GM12864 (cell line): ENCODE data around the gene PREP.
"Not testable (repeated sequence)": the region's sequence is repeated elsewhere in the genome, so short reads cannot be mapped to it uniquely, and the experiment has no call there.

Experiments
- DNase-seq: peaks from one replicate; pipeline ENCODE4 v3.0.0-alpha.2; 2011; ENCODE audit warnings: low read depth
- H3K4me3 ChIP-seq: 2 replicates; pipeline ENCODE4 v1.5.1; 2011; ENCODE audit warnings: mild to moderate bottlenecking, low read depth, low read length, control low read depth
- CTCF ChIP-seq: IDR thresholded peaks from 2 replicates; pipeline ENCODE4 v1.5.1; 2011; ENCODE audit warnings: low read depth, mild to moderate bottlenecking, moderate library complexity, low read length, control low read depth, inconsistent platforms; ENCODE audit errors: missing control alignments

The PREP gene

GRCh38 chr6:105251689-105252088 lies 151.2 kb downstream of the PREP start:
- TF ChIP-seq CTCF: no peak

GRCh38 chr6:105250533-105250932 lies 152.3 kb downstream of the PREP start:
- no peak overlapping the region for H3K4me3 ChIP-seq
- no peak for TF ChIP-seq CTCF
- no peak for DNase-seq

More at GRCh38 chr6:105251689-105252088, 151.2 kb downstream of the PREP start:
- no peak for DNase-seq
- H3K4me3 ChIP-seq: no peak overlapping the region

GRCh38 chr6:105243487-105243886 lies 159.4 kb downstream of the PREP start:
- H3K4me3 ChIP-seq: no peak overlapping the region
- no peak for TF ChIP-seq CTCF
- DNase-seq: no peak

GRCh38 chr6:105235155-105235554 lies 167.7 kb downstream of the PREP start:
- no peak for DNase-seq
- TF ChIP-seq CTCF: no peak

GRCh38 chr6:105231771-105232170 lies 171.1 kb downstream of the PREP start:
- not testable (repeated sequence) for H3K4me3 ChIP-seq, DNase-seq

More at GRCh38 chr6:105235155-105235554, 167.7 kb downstream of the PREP start:
- H3K4me3 ChIP-seq: no peak overlapping the region
